Lung (tissue), 12 donors: Measurements from ENCODE around the gene DLG2. TPM values are rescaled to one million over a fixed set of nuclear protein-coding genes. Genes with fewer than 3 reads are reported as not detected.
A peak's percentile ranks its signal among the peaks of the same experiment; 100 is the strongest.

Experiments
- ATAC-seq: fragments of 200-7000 bp; cut with Tn5 transposase; one replicate; pipeline ENCODE4 v1.9.1; 2020; ENCODE audit warnings: moderate number of reproducible peaks; ENCODE audit not compliant: insufficient read depth, low FRiP score
- DNase-seq, 3 donors: peaks; one replicate each; pipeline ENCODE4 v3.0.0-alpha.2; 2013 to 2017
- H3K27ac ChIP-seq, 2 donors: one replicate each; pipeline ENCODE4 v1.5.1; 2013; ENCODE audit warnings: mild to moderate bottlenecking in 2 of 2, moderate library complexity in 2 of 2, control low read depth in 1 of 2, inconsistent platforms in 1 of 2, low read depth in 1 of 2, low read length in 1 of 2
- H3K27me3 ChIP-seq, 3 donors: one replicate each; pipeline ENCODE4 v1.5.1; 2013; ENCODE audit warnings: low read length in 2 of 3; ENCODE audit not compliant: control insufficient read depth in 3 of 3, insufficient read depth in 3 of 3
- H3K36me3 ChIP-seq, 4 donors: one replicate each; pipeline ENCODE4 v1.5.1; 2013; ENCODE audit warnings: low read length in 4 of 4, mild to moderate bottlenecking in 1 of 4, moderate library complexity in 1 of 4; ENCODE audit not compliant: control insufficient read depth in 4 of 4, insufficient read depth in 4 of 4
- H3K4me1 ChIP-seq, 5 donors: one replicate each; pipeline ENCODE4 v1.5.1; 2013; ENCODE audit warnings: low read length in 5 of 5, mild to moderate bottlenecking in 2 of 5, moderate library complexity in 1 of 5; ENCODE audit not compliant: control insufficient read depth in 5 of 5, insufficient read depth in 5 of 5
- H3K4me3 ChIP-seq: one replicate; pipeline ENCODE4 v1.5.1; 2013; ENCODE audit warnings: mild to moderate bottlenecking, control low read depth, moderate library complexity
- H3K9ac ChIP-seq, 2 donors: one replicate each; pipeline ENCODE4 v1.5.1; 2013; ENCODE audit warnings: low read length in 2 of 2, control low read depth in 1 of 2; ENCODE audit not compliant: insufficient read depth in 1 of 2
- H3K9me3 ChIP-seq, 4 donors: one replicate each; pipeline ENCODE4 v1.5.1; 2013; ENCODE audit warnings: low read length in 3 of 4, mild to moderate bottlenecking in 1 of 4, moderate library complexity in 1 of 4; ENCODE audit not compliant: control insufficient read depth in 4 of 4, insufficient read depth in 3 of 4
- CTCF ChIP-seq: IDR thresholded peaks from 2 replicates; pipeline ENCODE4 v1.5.1; 2012; ENCODE audit warnings: mild to moderate bottlenecking; ENCODE audit errors: control extremely low read depth, extremely low read depth
- WGBS, 2 donors: extraction: QIAGEN DNeasy Blood & Tissue Kit; methylation state at CpG; one replicate each; pipeline ENCODE4 v1.1.7; 2013; 5-methylcytosine and 5-hydroxymethylcytosine counted together
- polyA plus RNA-seq, 2 donors: library from polyadenylated mRNA; stranded (reverse); fragments of 200-250 nt; gene quantifications; one replicate each; pipeline ENCODE4 v1.2.1, GENCODE V29; 2013
- total RNA-seq, 2 donors: library from RNA; depleted of rRNA in 1 of 2; stranded (reverse); fragments of >200 nt in 1 of 2; gene quantifications; one replicate each; pipeline ENCODE4 v1.2.1, GENCODE V29; 2014 to 2021
- donor health status: control.
- donor health status: control.
- donor health status: Bipolar disorder and iron deficiency.
- donor health status: healthy.
- donor health status: DM: yes; HTN: yes; CAD: no.

Gene DLG2
- total and polyA plus RNA-seq, 4 donors, result 0.32 to 24.1 (median 5.4) TPM

GRCh38 chr11:85182441-85183387 is 444.4 kb downstream of the DLG2 start:
- Histone ChIP-seq H3K9ac (no peak overlapping the region), H3K27me3 (no peaks in the 10 kb centered on the region), H3K9me3 (no peaks in the 10 kb centered on the region), H3K36me3 (no peaks in the 10 kb centered on the region), H3K27ac (no peak overlapping the region), H3K4me3 (no peak overlapping the region), H3K4me1 (no peaks in the 10 kb centered on the region)
- ATAC-seq (no peak), DNase-seq (peak in 2 of 3 donors; percentile 54 to 58)
- TF ChIP-seq CTCF, result no peak
- WGBS, 2 donors, result 58 to 62% methylated on average over 4 of the region's 4 CpGs

- WGBS, 2 donors, result 61 to 78% methylated on average over 1 of the region's 1 CpG
- Histone ChIP-seq H3K27ac (no peak overlapping the region), H3K4me1 (no peaks in the 10 kb centered on the region), H3K36me3 (no peaks in the 10 kb centered on the region), H3K9ac (no peak overlapping the region), H3K9me3 (peaks cover 0 to 2% (median 0%) of the 10 kb centered on the region in 4 donors), H3K27me3 (no peaks in the 10 kb centered on the region), H3K4me3 (no peak overlapping the region)
- ATAC-seq (no peak), DNase-seq (no peak)
- no peak for TF ChIP-seq CTCF
Measured at GRCh38 chr11:85180528-85180927, 446.6 kb downstream of the DLG2 start.

- Histone ChIP-seq H3K27me3 (no peaks in the 10 kb centered on the region), H3K4me1 (no peaks in the 10 kb centered on the region), H3K4me3 (no peak overlapping the region), H3K9me3 (peaks cover 0 to 9% (median under 1%) of the 10 kb centered on the region in 4 donors), H3K9ac (no peak overlapping the region), H3K36me3 (no peaks in the 10 kb centered on the region), H3K27ac (no peak overlapping the region)
- no peak for TF ChIP-seq CTCF
- DNase-seq (no peak), ATAC-seq (no peak)
- 92 to 93% methylated on average over 6 of the region's 6 CpGs for WGBS, 2 donors
Measured at GRCh38 chr11:85171648-85172257, 455.4 kb downstream of the DLG2 start.
